ENCODE data around the gene LAD1.
A peak's percentile ranks its signal among the peaks of the same experiment; 100 is the strongest.

The LAD1 gene

DNA sequence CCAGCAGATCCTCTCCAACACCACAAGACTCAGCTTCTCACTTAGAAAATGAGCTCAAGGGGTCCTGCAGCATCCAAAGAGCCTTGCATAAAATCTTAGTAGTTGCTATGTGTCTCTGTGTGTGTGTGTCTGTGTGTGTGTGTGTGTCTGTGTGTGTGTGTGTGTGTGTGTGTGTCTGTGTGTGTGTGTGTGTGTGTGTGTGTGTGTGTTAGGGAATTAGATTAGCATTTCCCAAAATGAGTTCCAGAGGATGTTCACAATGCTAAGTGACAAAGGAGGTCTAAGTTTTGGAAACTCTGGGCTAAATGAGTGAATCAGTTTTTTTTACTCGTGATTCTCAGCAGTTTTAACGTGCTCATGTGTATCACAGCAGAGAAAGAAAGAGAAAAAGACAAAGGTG, 52.1 kb downstream of the LAD1 start:
- no peak for FAIRE-seq
- TF ChIP-seq, protein P1, sequence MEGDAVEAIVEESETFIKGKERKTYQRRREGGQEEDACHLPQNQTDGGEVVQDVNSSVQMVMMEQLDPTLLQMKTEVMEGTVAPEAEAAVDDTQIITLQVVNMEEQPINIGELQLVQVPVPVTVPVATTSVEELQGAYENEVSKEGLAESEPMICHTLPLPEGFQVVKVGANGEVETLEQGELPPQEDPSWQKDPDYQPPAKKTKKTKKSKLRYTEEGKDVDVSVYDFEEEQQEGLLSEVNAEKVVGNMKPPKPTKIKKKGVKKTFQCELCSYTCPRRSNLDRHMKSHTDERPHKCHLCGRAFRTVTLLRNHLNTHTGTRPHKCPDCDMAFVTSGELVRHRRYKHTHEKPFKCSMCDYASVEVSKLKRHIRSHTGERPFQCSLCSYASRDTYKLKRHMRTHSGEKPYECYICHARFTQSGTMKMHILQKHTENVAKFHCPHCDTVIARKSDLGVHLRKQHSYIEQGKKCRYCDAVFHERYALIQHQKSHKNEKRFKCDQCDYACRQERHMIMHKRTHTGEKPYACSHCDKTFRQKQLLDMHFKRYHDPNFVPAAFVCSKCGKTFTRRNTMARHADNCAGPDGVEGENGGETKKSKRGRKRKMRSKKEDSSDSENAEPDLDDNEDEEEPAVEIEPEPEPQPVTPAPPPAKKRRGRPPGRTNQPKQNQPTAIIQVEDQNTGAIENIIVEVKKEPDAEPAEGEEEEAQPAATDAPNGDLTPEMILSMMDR (IDR thresholded peaks at IDR 0.05; ENCODE audit: insufficient read depth, missing control alignments) = no peak
- DNase-seq (ENCODE audit: insufficient read length, low spot score) = no peak

GRCh38 chr1:201346337-201346939, 52.7 kb downstream of the LAD1 start:
- TF ChIP-seq, protein P1 (IDR thresholded peaks at IDR 0.05; ENCODE audit: insufficient read depth, missing control alignments) = peak; percentile 59
- no peak for FAIRE-seq

DNA sequence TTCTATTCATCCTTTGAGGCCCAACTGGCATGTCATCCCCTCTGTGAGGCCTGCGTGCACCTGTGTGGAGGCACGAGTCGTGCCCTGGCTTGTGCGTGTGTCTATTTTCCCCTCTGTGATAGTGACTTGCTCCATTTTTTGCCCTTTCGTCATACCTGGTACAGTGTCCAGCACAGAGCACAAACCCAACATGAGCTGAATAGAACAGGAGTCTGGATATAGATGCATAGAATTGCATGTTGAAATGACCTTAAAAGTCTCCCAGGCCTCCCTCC, 54.1 kb downstream of the LAD1 start:
- FAIRE-seq = no peak
- TF ChIP-seq, protein P1 (IDR thresholded peaks at IDR 0.05; ENCODE audit: insufficient read depth, missing control alignments) = no peak
- DNase-seq (ENCODE audit: insufficient read length, low spot score) = no peak

More at GRCh38 chr1:201346337-201346939, 52.7 kb downstream of the LAD1 start:
- DNase-seq (ENCODE audit: insufficient read length, low spot score) = no peak

- DNase-seq (ENCODE audit: insufficient read length, low spot score) (no peak), FAIRE-seq (no peak)
- TF ChIP-seq, protein P1 (IDR thresholded peaks at IDR 0.05; ENCODE audit: insufficient read depth, missing control alignments) = no peak
Observed at GRCh38 chr1:201344206-201345080, 54.7 kb downstream of the LAD1 start.

DNA sequence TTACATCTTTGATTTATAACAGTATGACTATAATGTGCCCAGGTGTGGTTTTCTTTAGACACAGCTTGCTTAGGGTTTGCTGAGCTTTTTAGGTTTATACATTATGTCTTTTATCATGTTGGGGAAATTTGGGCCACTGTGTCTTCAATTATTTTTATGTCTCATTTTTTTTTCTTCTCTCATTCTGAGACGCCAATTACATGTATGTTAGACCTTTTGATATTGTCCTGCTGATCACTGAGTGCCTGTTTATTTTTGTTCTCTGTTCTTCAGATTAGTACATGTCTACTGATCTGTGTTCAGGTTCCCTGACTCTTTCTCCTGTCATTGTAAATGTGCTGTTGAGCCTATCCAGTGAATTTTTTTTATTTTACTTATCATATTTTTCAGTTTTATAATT, 57.7 kb downstream of the LAD1 start:
- FAIRE-seq = no peak
- DNase-seq (ENCODE audit: insufficient read length, low spot score) = no peak
- TF ChIP-seq, protein P1 (IDR thresholded peaks at IDR 0.05; ENCODE audit: insufficient read depth, missing control alignments) = no peak

GRCh38 chr1:201336711-201337450, 62.2 kb downstream of the LAD1 start:
- no peak for DNase-seq (ENCODE audit: insufficient read length, low spot score)
- TF ChIP-seq, protein P1 (IDR thresholded peaks at IDR 0.05; ENCODE audit: insufficient read depth, missing control alignments) = no peak
- no peak for FAIRE-seq

Data from D721Med (cell line).